Raji (cell line): ENCODE measurements around the gene GAB3.
"Not testable (repeated sequence)": the region's sequence is repeated elsewhere in the genome, so short reads cannot be mapped to it uniquely, and the experiment has no call there.

Source experiments
- POLR2A ChIP-seq: IDR thresholded peaks from 2 replicates; pipeline ENCODE4 v1.6.1; 2011; ENCODE audit warnings: low read depth, low read length, control low read depth; ENCODE audit not compliant: insufficient read depth

GAB3 gene

GRCh38 chrX:154654925-154655324 lies 96.0 kb downstream of the GAB3 start:
- no peak for TF ChIP-seq POLR2A

- no peak for TF ChIP-seq POLR2A
Measured at GRCh38 chrX:154654372-154654771, 96.5 kb downstream of the GAB3 start.

DNA sequence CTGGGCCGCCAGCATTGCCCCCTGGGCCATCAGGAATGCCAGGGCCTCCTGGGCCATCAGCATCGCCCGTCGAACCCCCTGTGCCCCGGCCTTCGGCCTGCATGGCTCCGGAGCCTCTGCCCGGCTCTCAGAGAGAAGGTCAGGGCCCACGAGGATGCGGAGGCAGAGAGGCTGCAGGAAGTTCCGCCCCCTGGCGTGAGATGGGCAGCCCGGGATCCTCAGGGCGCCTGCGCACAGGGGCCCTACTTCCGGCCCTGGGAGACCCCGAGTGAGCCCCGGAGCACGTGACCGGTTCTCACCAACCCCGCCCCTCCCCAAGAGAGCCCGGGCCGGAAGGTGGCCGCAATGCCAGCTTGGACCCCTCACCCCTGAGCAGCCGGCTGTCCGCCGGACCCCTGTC lies 97.5 kb downstream of the GAB3 start, which contains the start of gene CTAG2:
TSS of gene CTAG2 (minus strand) at position 167 of the 400 bp plus-strand sequence. CDS start at position 103, 64 bp downstream.
- not testable (repeated sequence) for TF ChIP-seq POLR2A

DNA sequence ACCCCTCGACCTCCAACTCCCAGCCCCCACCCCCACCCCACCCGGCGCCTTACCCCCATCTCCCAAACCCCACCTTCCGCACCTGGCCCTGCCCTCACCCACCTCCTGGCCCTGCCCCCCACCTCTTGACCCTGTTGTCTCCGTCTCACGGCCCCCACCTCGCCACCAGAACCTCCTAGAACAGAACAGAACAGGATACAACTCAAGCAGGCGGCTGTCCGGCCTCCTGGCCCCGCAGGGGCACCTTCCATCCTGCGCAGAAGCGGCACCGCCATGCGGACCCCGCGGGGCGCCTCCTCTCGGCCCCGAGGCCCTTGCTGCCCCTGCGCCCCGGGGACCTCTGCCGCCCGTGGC lies 97.9 kb downstream of the GAB3 start:
- TF ChIP-seq POLR2A: no peak

- TF ChIP-seq POLR2A: no peak
Measured at GRCh38 chrX:154652311-154653047, 98.4 kb downstream of the GAB3 start.

DNA sequence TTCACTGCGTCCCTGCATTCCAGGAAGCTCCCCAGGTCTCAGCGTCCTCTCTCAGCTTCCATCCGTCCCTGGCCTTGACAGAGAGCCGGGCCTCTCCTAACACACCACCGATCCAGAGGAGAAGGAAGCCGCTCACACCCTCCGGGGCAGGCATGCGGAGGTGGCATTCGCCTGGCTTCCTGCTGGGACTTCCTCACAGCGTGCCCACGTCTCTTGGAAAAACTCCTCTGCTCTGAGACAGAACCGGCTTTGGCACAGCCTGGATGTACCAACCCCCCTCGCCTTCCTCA lies 100.7 kb downstream of the GAB3 start:
- TF ChIP-seq POLR2A: no peak

DNA sequence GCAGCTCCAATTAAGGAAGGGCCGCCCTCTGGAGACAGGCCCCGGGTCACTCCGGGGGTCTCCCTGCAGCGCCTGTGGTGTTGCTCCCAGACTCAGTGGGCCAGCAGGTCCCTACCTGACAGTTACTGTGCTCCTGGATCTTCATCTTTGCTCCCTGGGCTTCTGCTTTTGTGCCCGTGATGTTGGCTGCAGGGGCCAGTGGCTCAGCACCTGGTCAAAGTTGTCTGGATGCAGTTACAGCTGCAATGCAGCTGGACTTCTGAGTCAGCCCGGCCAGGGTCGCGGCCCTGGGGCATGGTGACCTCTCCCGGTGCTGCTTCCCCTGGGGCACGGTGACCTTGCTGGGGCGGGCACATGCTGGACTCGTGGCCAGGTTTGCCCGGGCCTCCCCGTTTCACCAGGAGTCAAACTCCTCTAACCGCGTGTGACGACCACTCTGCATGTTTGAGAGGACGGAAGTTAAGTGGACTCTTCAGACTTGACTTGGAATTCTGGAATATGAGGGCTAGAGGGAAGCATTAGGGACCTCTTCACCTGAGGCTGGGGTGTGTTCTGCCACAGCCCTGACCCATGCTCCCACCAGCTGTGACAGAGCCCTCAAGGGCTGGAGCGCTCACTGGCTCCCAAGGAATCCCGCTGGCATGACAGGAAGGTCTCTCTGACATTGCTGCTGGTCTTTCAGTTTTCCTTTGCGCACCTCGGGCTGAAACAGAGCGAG lies 101.2 kb downstream of the GAB3 start:
- TF ChIP-seq POLR2A: no peak

- TF ChIP-seq POLR2A: no peak
Measured at GRCh38 chrX:154648931-154649330, 101.9 kb downstream of the GAB3 start.
